ENCODE data around the gene STOM. TPM values are rescaled to one million over a fixed set of nuclear protein-coding genes. Genes with fewer than 3 reads are reported as not detected.

The STOM gene
- total and polyA plus RNA-seq, 2 of the 8 experiments (the other 6 are each of a cell fraction or from before 2014, with no cell fraction given): 25.2 to 60.4 TPM

DNA sequence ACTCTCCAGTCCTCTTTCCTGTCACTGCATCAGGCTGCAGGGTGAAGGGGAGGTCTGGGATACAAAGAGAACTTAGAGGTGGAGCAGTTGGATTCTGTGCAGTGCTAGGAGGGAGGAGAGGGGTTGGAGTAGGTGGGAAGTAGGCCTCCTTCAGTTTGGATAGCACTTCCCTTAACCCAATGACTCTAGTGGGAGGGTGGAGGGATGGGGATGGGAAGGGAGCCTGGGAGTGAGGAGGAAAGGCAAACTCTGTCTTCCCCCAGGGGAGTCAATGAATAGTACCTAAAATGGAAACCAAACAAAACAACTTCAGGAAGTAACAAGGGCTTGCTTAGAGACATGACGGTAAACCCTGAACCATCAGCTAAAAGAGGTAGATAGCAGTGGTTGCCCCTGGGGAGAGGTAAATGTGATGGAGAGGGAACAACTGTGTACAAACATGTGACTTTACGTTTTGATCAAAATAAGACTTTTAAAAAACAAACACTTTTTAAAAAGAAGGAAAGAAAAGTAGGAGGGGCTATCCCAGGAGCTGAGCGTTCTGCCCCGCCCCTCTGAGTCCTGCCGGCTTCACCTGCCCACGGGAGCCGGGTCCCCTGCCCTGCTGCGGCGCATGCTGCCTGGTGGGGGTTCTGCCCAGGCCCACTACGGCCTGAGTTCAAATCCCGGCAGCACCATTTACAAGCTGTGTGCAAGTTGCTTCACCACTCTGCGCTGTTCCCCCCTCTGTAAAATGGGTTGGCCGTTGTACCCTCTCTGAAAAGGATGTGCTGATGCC lies 71.2 kb downstream of the STOM start (continued):
- no peak for TF ChIP-seq CHD2 (IDR thresholded peaks at IDR 0.05; ENCODE audit: low read length)
- TF ChIP-seq, protein P1, sequence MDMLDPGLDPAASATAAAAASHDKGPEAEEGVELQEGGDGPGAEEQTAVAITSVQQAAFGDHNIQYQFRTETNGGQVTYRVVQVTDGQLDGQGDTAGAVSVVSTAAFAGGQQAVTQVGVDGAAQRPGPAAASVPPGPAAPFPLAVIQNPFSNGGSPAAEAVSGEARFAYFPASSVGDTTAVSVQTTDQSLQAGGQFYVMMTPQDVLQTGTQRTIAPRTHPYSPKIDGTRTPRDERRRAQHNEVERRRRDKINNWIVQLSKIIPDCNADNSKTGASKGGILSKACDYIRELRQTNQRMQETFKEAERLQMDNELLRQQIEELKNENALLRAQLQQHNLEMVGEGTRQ (IDR thresholded peaks at IDR 0.05; ENCODE audit: low read length): no peak
